Measurements from ENCODE around the gene ZNF12.
"Not testable (repeated sequence)": the region's sequence is repeated elsewhere in the genome, so short reads cannot be mapped to it uniquely, and the experiment has no call there.

ZNF12 gene

DNA sequence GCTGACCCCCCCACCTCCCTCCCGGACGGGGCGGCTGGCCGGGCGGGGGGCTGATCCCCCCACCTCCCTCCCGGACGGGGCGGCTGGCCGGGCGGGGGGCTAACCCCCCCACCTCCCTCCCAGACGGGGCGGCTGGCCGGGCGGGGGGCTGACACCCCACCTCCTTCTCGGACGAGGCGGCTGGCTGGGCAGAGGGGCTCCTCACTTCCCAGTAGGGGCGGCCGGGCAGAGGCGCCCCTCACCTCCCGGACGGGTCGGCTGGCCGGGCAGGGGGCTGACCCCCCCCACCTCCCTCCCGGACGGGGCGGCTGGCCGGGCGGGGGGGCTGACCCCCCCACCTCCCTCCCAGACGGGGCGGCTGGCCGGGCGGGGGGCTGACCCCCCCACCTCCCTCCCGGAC is 35.9 kb downstream of the ZNF12 start:
- H3K36me3 ChIP-seq (ENCODE audit: control insufficient read depth, insufficient read depth, low read length); H3K27me3 ChIP-seq (ENCODE audit: control insufficient read depth, insufficient read depth, low read length); H3K27ac ChIP-seq (ENCODE audit: low read depth, low read length); H3K9ac ChIP-seq (ENCODE audit: low read length); H3K4me3 ChIP-seq (ENCODE audit: low read length); H3K4me1 ChIP-seq (ENCODE audit: control insufficient read depth, insufficient read depth, low read length): not testable (repeated sequence)

DNA sequence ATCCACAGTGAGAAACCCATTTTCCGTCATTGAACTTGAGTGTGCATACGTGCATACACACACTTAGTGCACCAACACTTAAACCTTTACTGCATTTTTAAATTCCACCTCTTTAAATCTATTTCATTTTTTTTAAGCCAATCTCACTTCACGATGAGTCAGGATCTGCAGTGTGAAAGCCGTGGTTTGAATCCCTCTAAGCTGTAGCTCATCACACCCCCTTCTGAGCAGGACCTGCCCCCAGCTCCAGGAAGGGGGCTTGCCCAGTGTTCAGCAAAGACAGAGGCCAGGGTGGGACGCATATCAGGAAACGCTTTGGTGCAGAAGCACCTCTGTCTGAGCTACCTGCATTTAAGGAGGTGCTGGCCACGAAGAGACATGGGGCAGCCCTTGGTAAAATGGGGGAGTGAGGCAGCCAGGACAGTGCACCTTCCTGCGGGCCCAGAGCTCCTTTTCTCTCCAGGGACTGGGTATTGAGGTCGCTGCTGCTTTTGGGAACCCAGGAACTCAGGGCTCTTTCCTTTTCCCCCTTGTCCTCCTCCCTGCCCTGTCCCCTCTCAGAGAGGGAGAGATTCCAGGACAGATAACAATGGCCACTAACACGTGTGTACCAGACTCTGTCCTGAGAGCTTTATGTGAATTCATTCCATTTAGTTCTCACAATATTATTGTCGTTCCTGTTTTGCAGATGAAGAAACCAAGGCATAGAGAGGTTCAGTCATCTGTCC is 48.0 kb downstream of the ZNF12 start:
- no peaks in the 10 kb centered on the region for H3K4me1 ChIP-seq (ENCODE audit: control insufficient read depth, insufficient read depth, low read length)
- H3K9ac ChIP-seq (ENCODE audit: low read length): no peak overlapping the region
- H3K4me3 ChIP-seq (ENCODE audit: low read length): no peak overlapping the region
- H3K27me3 ChIP-seq (ENCODE audit: control insufficient read depth, insufficient read depth, low read length): no peaks in the 10 kb centered on the region
- H3K27ac ChIP-seq (ENCODE audit: low read depth, low read length): no peak overlapping the region
- peaks cover 2% of the 10 kb centered on the region for H3K36me3 ChIP-seq (ENCODE audit: control insufficient read depth, insufficient read depth, low read length)

DNA sequence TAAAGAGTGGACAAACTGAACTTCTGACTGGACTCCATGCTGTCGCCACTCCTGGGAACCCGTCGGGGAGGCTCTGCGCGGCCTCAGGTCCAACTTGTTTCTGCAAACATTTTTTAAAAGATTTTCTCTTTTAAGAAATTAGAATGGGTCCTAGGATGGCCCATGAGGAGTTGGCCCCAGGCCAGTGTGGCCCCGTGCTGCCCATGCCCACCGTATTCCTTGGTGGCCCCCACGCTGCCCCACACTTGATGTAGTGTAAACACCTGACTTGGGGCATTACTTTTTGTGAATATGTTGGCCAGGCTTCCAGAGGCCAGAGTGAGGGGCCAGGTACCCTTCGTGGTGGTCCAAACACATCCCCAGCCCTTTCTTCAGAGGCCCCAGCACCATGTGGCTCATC is 50.3 kb downstream of the ZNF12 start:
- Histone ChIP-seq H3K9ac (ENCODE audit: low read length) (no peak overlapping the region), H3K36me3 (ENCODE audit: control insufficient read depth, insufficient read depth, low read length) (peaks cover 14% of the 10 kb centered on the region), H3K4me3 (ENCODE audit: low read length) (no peak overlapping the region), H3K27me3 (ENCODE audit: control insufficient read depth, insufficient read depth, low read length) (no peaks in the 10 kb centered on the region), H3K4me1 (ENCODE audit: control insufficient read depth, insufficient read depth, low read length) (no peaks in the 10 kb centered on the region), H3K27ac (ENCODE audit: low read depth, low read length) (no peak overlapping the region)

DNA sequence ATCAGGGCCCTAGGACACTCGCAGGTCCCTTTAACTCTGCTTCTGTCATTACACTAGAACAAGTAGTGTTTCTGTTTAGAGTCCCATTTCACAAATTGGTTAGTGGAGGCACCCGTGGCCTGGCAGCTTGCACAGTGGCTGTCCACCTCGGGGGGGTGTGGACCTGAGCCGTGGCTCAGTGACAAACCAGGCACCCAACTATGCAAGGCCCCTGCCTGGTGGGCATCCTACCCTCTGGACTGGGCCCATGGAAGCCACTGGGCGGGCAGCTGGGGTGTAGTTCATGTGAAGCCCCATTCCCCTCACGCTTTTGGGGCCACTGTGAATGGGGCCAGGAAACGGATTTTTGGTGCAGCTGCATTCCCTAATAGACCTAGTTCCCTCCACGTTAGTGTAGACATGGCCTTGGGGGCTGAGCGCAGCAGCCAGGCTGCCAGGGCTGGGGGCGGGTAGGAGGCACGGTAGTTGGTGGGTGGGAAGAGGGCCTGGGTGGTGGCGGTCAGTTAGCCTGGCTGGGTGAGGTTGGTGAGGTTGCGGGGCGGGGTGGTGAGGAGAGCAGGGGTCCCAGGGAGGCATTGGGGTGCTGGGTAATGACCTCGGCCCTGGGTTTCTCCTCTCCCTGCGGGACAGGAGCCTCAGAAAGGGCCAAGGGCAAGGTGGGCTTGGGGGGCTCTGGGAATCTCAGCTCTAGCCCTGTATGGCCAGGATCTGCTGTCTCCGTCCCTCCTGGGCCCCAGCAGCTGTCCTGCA is 50.9 kb downstream of the ZNF12 start:
- Histone ChIP-seq H3K9ac (ENCODE audit: low read length) (no peak overlapping the region), H3K27ac (ENCODE audit: low read depth, low read length) (no peak overlapping the region), H3K27me3 (ENCODE audit: control insufficient read depth, insufficient read depth, low read length) (no peaks in the 10 kb centered on the region), H3K4me1 (ENCODE audit: control insufficient read depth, insufficient read depth, low read length) (no peaks in the 10 kb centered on the region), H3K36me3 (ENCODE audit: control insufficient read depth, insufficient read depth, low read length) (peaks cover 14% of the 10 kb centered on the region), H3K4me3 (ENCODE audit: low read length) (no peak overlapping the region)

DNA sequence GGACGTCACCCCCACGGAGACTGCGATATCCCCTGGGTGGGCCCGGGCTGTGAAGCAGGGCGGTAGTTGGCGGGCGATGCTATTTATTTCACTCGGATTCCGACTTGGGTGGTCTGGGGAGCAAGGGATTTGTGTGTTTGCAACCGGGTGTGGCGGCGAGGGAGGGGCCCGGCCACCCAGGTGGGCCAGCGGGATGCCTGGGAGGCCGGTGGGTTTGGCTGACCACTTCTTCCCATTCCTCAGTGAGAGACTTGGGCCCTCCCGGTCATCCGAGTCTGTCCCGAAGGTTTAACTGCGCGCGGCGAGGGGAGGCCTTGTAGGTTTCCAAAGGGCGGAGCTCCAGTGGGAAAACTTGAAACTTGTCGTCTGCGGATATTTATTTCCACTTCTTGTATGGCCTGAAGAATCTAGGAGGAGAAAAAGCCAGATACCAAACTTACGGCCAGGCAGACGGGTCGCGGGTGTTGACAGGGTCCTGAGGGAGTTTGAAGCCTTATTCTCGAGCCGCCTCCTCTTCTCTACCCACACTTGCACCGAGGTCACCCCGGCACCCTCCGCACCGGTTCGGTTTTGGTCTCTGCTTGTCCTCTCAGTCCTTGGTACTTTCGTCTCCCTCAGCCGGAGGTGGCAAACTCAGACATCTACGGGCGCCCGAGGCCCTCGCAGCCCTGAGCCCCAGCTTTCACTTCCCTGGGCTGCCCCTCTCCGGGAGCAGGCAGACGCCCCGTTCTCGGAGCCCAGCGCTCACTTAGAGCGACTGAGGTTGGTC is 51.7 kb downstream of the ZNF12 start:
- Histone ChIP-seq H3K27me3 (ENCODE audit: control insufficient read depth, insufficient read depth, low read length) (no peaks in the 10 kb centered on the region), H3K9ac (ENCODE audit: low read length) (no peak overlapping the region), H3K4me1 (ENCODE audit: control insufficient read depth, insufficient read depth, low read length) (no peaks in the 10 kb centered on the region), H3K27ac (ENCODE audit: low read depth, low read length) (no peak overlapping the region), H3K36me3 (ENCODE audit: control insufficient read depth, insufficient read depth, low read length) (peaks cover 14% of the 10 kb centered on the region), H3K4me3 (ENCODE audit: low read length) (no peak overlapping the region)

DNA sequence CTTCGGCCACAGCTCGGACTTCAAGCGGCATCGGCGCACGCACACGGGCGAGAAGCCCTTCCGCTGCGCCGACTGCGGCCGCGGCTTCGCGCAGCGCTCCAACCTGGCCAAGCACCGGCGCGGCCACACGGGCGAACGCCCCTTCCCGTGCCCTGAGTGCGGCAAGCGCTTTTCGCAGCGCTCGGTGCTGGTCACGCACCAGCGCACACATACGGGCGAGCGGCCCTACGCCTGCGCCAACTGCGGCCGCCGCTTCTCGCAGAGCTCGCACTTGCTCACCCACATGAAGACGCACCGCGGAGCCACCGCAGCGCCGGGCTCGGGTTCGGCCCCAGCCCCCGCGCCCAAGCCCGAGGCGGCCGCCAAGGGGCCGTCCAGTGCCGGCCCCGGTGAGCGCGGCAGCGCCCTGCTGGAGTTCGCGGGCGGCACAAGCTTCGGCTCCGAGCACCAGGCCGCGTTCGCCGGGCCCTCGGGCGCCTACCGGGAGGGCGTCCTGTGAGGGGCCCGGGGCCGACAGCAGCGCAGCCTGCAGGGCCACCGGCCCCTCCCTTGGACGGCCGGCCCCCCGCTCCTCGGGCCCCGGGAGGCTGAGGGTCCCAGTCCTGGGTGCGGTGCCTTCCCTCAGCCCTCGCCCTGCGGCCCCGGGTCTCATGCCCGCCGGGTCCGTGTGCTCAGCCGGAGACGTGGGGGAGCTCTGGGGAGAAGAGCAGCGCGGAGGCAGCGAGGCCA is 52.5 kb downstream of the ZNF12 start:
- Histone ChIP-seq H3K4me3 (ENCODE audit: low read length) (no peak overlapping the region), H3K36me3 (ENCODE audit: control insufficient read depth, insufficient read depth, low read length) (peaks cover 16% of the 10 kb centered on the region), H3K27me3 (ENCODE audit: control insufficient read depth, insufficient read depth, low read length) (no peaks in the 10 kb centered on the region), H3K9ac (ENCODE audit: low read length) (no peak overlapping the region), H3K4me1 (ENCODE audit: control insufficient read depth, insufficient read depth, low read length) (no peaks in the 10 kb centered on the region), H3K27ac (ENCODE audit: low read depth, low read length) (no peak overlapping the region)

DNA sequence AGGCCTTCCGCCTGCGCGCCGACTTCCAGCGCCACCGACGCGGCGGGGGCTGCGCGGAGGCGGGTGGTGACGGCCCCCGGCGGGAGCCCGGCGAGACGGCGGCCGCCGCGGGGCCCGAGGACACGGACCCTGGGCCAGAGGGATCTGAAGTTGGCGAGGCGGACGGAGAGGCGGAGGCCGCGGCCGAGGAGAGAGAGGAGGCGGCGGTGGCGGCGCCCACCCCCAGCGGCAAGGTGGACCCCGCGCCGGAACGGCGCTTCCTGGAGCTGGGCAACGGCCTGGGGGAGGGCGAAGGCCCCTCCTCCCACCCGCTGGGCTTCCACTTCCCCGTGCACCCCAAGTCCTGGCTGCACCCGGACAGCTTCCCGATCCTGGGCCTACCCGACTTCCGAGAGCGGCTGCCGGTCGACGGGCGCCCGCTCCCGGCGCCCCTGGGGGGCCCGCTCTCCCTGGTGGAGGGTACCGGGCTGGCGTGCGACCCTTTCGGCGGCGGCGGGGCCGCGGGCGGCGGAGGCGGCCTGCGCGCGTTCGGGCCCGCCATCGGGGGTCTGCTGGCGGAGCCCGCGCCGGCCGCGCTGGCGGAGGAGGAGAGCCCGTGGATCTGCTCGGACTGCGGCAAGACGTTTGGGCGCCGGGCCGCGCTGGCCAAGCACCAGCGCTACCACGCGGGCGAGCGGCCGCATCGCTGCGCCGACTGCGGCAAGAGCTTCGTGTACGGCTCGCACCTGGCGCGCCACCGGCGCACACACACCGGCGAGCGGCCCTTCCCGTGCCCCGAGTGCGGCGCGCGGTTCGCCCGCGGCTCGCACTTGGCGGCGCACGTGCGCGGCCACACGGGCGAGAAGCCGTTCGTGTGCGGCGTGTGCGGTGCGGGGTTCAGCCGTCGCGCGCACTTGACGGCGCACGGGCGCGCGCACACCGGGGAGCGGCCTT is 53.4 kb downstream of the ZNF12 start:
- Histone ChIP-seq H3K27me3 (ENCODE audit: control insufficient read depth, insufficient read depth, low read length) (no peaks in the 10 kb centered on the region), H3K9ac (ENCODE audit: low read length) (no peak overlapping the region), H3K4me3 (ENCODE audit: low read length) (no peak overlapping the region), H3K4me1 (ENCODE audit: control insufficient read depth, insufficient read depth, low read length) (no peaks in the 10 kb centered on the region), H3K36me3 (ENCODE audit: control insufficient read depth, insufficient read depth, low read length) (peaks cover 25% of the 10 kb centered on the region), H3K27ac (ENCODE audit: low read depth, low read length) (no peak overlapping the region)

DNA sequence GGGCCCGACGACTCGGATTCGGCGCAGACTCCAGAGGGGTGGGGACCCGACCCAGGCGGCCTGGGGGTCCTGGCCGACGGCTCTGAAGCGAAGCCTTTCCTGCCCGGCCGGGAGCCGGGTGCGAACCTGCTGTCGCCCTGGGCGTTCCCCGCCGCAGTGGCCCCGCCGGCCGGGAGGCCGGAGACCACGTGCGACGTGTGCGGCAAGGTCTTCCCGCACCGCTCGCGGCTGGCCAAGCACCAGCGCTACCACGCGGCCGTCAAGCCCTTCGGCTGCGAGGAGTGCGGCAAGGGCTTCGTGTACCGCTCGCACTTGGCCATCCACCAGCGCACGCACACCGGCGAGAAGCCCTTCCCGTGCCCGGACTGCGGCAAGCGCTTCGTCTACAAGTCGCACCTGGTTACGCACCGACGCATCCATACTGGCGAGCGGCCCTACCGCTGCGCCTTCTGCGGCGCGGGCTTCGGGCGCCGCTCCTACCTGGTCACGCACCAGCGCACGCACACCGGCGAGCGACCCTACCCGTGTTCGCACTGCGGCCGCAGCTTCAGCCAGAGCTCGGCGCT is 54.2 kb downstream of the ZNF12 start:
- Histone ChIP-seq H3K27ac (ENCODE audit: low read depth, low read length) (no peak overlapping the region), H3K4me1 (ENCODE audit: control insufficient read depth, insufficient read depth, low read length) (no peaks in the 10 kb centered on the region), H3K9ac (ENCODE audit: low read length) (no peak overlapping the region), H3K27me3 (ENCODE audit: control insufficient read depth, insufficient read depth, low read length) (no peaks in the 10 kb centered on the region), H3K4me3 (ENCODE audit: low read length) (no peak overlapping the region), H3K36me3 (ENCODE audit: control insufficient read depth, insufficient read depth, low read length) (peaks cover 32% of the 10 kb centered on the region)

DNA sequence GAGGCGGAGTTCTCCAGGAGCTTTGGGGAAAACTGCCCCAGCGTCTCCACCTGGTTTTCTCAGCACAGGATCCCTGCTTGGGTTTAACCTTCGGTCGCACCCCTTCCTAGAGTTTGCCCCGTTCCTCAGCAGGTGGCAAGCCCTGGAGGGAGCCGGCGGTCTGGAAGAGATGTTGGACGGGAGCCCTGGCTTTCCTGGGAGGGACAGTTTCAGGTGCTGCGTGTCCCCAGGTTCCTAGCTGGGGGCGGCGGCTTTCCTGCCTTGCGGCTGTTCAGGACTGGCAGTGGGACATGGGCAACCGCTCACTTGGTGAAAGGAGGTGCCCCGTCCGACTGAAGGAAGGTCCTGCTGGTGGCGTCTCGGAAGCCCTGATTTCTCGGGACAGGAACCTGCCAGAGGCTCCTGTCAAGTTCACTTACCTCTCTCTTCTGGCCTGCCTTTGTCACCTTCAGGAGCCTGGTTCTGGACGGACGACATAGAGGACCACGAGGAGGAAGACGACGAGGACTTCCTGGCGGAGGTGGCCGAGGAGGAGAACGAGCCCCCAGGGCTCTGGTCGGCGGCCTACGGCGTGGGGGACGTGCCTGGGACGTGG is 54.8 kb downstream of the ZNF12 start:
- H3K27ac ChIP-seq (ENCODE audit: low read depth, low read length): no peak overlapping the region
- H3K9ac ChIP-seq (ENCODE audit: low read length): no peak overlapping the region
- H3K27me3 ChIP-seq (ENCODE audit: control insufficient read depth, insufficient read depth, low read length): no peaks in the 10 kb centered on the region
- no peaks in the 10 kb centered on the region for H3K4me1 ChIP-seq (ENCODE audit: control insufficient read depth, insufficient read depth, low read length)
- H3K4me3 ChIP-seq (ENCODE audit: low read length): no peak overlapping the region
- peaks cover 35% of the 10 kb centered on the region for H3K36me3 ChIP-seq (ENCODE audit: control insufficient read depth, insufficient read depth, low read length)

DNA sequence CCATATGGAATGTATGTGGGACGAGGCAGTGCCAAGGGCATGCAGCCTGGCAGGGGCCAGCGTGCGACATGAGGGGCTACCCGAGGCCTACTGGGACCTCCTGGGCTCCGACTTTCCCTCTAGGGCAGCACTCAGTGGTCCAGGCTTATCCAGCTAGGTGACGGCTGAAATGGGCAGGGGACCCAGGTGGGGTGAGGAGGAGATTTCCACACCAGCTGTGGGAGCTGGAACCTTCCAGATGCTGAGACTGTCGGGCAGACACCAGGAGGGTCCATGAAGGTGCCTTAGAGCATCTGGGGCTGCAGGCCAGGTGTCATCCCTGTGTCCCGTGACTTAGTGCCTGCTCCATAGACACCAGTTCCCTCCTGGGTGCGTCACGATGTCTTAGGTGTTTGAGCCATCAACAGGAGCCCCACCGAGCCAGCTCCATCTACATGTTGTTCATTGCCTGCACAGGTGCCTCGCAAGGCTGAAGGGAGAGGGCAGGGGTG is 56.2 kb downstream of the ZNF12 start:
- Histone ChIP-seq H3K27ac (ENCODE audit: low read depth, low read length) (no peak overlapping the region), H3K27me3 (ENCODE audit: control insufficient read depth, insufficient read depth, low read length) (no peaks in the 10 kb centered on the region), H3K4me3 (ENCODE audit: low read length) (no peak overlapping the region), H3K4me1 (ENCODE audit: control insufficient read depth, insufficient read depth, low read length) (no peaks in the 10 kb centered on the region), H3K36me3 (ENCODE audit: control insufficient read depth, insufficient read depth, low read length) (peaks cover 35% of the 10 kb centered on the region), H3K9ac (ENCODE audit: low read length) (no peak overlapping the region)

DNA sequence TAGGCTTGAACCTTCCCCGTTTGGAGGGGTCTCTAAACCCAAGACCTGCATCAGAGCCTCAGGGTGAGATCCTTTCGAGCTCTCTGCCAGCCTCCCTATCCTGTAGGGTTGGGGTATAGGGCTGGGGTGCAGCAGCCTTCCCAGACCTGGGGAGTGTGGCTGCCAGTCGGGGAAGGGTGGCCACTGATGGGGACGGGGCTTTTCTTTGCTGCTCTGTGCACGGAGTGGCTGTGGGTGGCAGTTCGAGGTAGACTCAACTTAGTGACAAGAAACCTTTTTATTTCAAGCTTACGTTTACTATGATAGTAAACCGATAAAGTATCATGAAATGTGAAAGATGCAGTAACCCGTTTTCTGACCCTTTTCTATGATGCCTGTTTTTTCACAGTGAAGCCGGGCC is 56.7 kb downstream of the ZNF12 start:
- Histone ChIP-seq H3K4me3 (ENCODE audit: low read length) (no peak overlapping the region), H3K4me1 (ENCODE audit: control insufficient read depth, insufficient read depth, low read length) (no peaks in the 10 kb centered on the region), H3K9ac (ENCODE audit: low read length) (no peak overlapping the region), H3K36me3 (ENCODE audit: control insufficient read depth, insufficient read depth, low read length) (peaks cover 33% of the 10 kb centered on the region), H3K27ac (ENCODE audit: low read depth, low read length) (no peak overlapping the region), H3K27me3 (ENCODE audit: control insufficient read depth, insufficient read depth, low read length) (no peaks in the 10 kb centered on the region)
